ENCODE data around the gene RERE.

GRCh38 chr1:8518490-8518801, 299.0 kb downstream of the RERE start:
- TF ChIP-seq POLR2A (IDR thresholded peaks at IDR 0.05; ENCODE audit: low read depth, low read length), result no peak
- TF ChIP-seq POLR2AphosphoS5 (IDR thresholded peaks at IDR 0.05; ENCODE audit: low read depth, low read length), result no peak
